SKM-1 treated with dmso at 0.1 percent for 144 hours (cell line): ENCODE results near the gene PGPEP1.

Experiments
- DNase-seq: peaks from one replicate; lab custom pipeline; 2025; ENCODE audit not compliant: unreplicated experiment; lab: John Stamatoyannopoulos, UW

The PGPEP1 gene

GRCh38 chr19:18417250-18418028 is 77.0 kb downstream of the PGPEP1 start:
- DNase-seq = peak; percentile 82

GRCh38 chr19:18418029-18418482 is 77.7 kb downstream of the PGPEP1 start:
- no peak for DNase-seq

- no peak for DNase-seq
These were observed 78.2 kb downstream of the PGPEP1 start for GRCh38 chr19:18418483-18419194.

- DNase-seq = peak; percentile 83
These were observed 78.8 kb downstream of the PGPEP1 start, which contains the start of gene SSBP4 for GRCh38 chr19:18419195-18419698. SSBP4 (plus strand) TSS chr19:18419398; CDS start chr19:18419649, 251 bp downstream.
